K562 (cell line): ENCODE measurements around the gene PACC1. TPM values are rescaled to one million over a fixed set of nuclear protein-coding genes. Genes with fewer than 3 reads are reported as not detected.

Experiments used
- ATF1 ChIP-seq, 2 experiments: fragments of 450-650 bp in 1 of 2; IDR thresholded peaks; 2 replicates each; pipeline ENCODE4 v1.6.1; 2016; ENCODE audit warnings: missing compliant biosample characterization in 1 of 2, missing genetic modification characterization in 1 of 2
- BHLHE40 ChIP-seq: IDR thresholded peaks from 2 replicates; pipeline ENCODE4 v1.6.1; 2011; ENCODE audit warnings: low read length, improper control_type of control experiment
- CBX3 ChIP-seq, 2 experiments: IDR thresholded peaks; 1 replicate in 1 of 2; 2 replicates in 1 of 2; pipeline ENCODE4 v1.6.1; 2012; ENCODE audit warnings: inconsistent platforms in 2 of 2, low read length in 2 of 2, borderline replicate concordance in 1 of 2, control low read depth in 1 of 2
- CTBP1 ChIP-seq: fragments of 450-650 bp; IDR thresholded peaks from 2 replicates; pipeline ENCODE4 v1.6.1; 2016; ENCODE audit warnings: borderline replicate concordance
- EGR1 ChIP-seq: fragments of 450-650 bp; conservative IDR thresholded peaks from 2 replicates; pipeline ENCODE4 v1.6.1; 2017; ENCODE audit warnings: mild to moderate bottlenecking
- GABPA ChIP-seq: fragments of 200-800 bp; sonication (Bioruptor generic); conservative IDR thresholded peaks from 2 replicates; pipeline ENCODE4 v1.6.1; 2016; ENCODE audit warnings: low read depth, missing genetic modification characterization, missing compliant biosample characterization
- JUN ChIP-seq, 2 experiments: sonication (generic) in 1 of 2; formaldehyde crosslinking in 1 of 2; IDR thresholded peaks; 2 replicates each; pipeline versions ENCODE4 v1.6.1 to v1.8.0; 2012 to 2022; ENCODE audit warnings: borderline replicate concordance in 2 of 2, mild to moderate bottlenecking in 2 of 2, improper control_type of control experiment in 1 of 2, low read depth in 1 of 2, low read length in 1 of 2, missing genetic modification reagents in 1 of 2
- MYC ChIP-seq, 2 experiments: fragments of 250-450 bp in 1 of 2; sonication (Bioruptor Pico) in 1 of 2; IDR thresholded peaks; 2 replicates each; pipeline versions ENCODE4 v1.5.1 to v1.6.1; 2012 to 2021; ENCODE audit warnings: low read depth in 2 of 2, borderline replicate concordance in 1 of 2, improper control_type of control experiment in 1 of 2, low read length in 1 of 2, mild to moderate bottlenecking in 1 of 2, moderate library complexity in 1 of 2
- NEUROD1 ChIP-seq: fragments of 150-350 bp; IDR thresholded peaks from 2 replicates; pipeline ENCODE4 v1.6.1; 2014; ENCODE audit warnings: borderline replicate concordance, low read length, low read depth; ENCODE audit not compliant: partially characterized antibody
- PHF20 ChIP-seq: fragments of 450-650 bp; IDR thresholded peaks from 2 replicates; pipeline ENCODE4 v1.6.1; 2018; ENCODE audit not compliant: partially characterized antibody
- RCOR1 ChIP-seq, 2 experiments: IDR thresholded peaks; 2 replicates each; pipeline ENCODE4 v1.6.1; 2012; ENCODE audit warnings: low read depth in 2 of 2, low read length in 2 of 2, borderline replicate concordance in 1 of 2, improper control_type of control experiment in 1 of 2
- SMARCA5 ChIP-seq: fragments of 450-650 bp; IDR thresholded peaks from 2 replicates; pipeline ENCODE4 v1.6.1; 2016
- TEAD1 ChIP-seq, 2 experiments: fragments of 450-650 bp in 1 of 2; sonication (generic) in 1 of 2; formaldehyde crosslinking; IDR thresholded peaks; 2 replicates each; pipeline versions ENCODE4 v1.4.0 to v1.8.0; 2020 to 2022; ENCODE audit warnings: mild to moderate bottlenecking in 2 of 2, missing genetic modification reagents in 1 of 2
- polyA plus RNA-seq, 8 experiments: library from polyadenylated mRNA; depleted of rRNA in 4 of 8; stranded (reverse) in 5 of 8; unstranded in 3 of 8; fragments of >200 nt; fragmentation: Nextera tagmentation in 2 of 8; fragmentation: Illumina TruSeq in 1 of 8; extraction: Ambion mirVana in 2 of 8; extraction: Trizol in 1 of 8; gene quantifications; 2 replicates each; pipeline versions ENCODE4 v1.2.1 to v1.2.3, GENCODE V29; 2011 to 2014; ENCODE audit warnings: inconsistent platforms in 1 of 8, missing spikeins in 1 of 8
- total RNA-seq, 7 experiments: library from RNA; depleted of rRNA in 6 of 7; stranded (reverse); fragments of >200 nt in 6 of 7; fragmentation: Illumina TruSeq in 2 of 7; extraction: Trizol in 2 of 7; gene quantifications; 2 replicates each; pipeline versions ENCODE4 v1.2.1 to v1.2.3, GENCODE V29; 2011 to 2021; ENCODE audit warnings: low replicate concordance in 1 of 7
- TF ChIP-seq, protein P1 (sequence below), 2 experiments: fragments of 450-650 bp; formaldehyde crosslinking in 1 of 2; IDR thresholded peaks; 2 replicates each; pipeline versions ENCODE4 v1.4.0 to v1.6.1; 2014 to 2020; ENCODE audit warnings: mild to moderate bottlenecking in 2 of 2, borderline replicate concordance in 1 of 2, low read depth in 1 of 2

The PACC1 gene
- total and polyA plus RNA-seq, 9 of the 15 experiments (the other 6 are each of a cell fraction or from before 2014, with no cell fraction given): 7.1 to 19.3 (median 14.9) TPM

GRCh38 chr1:212414328-212415106 is at the start of gene PACC1 (continued):
- TF ChIP-seq BHLHE40: peak; percentile 98
- TF ChIP-seq RCOR1 (IDR thresholded peaks at IDR 0.05; ENCODE audit: borderline replicate concordance in 1 of 2, low read depth in 2 of 2, low read length in 2 of 2): peak in 1 of 2 experiments; percentile 65; a peak in 3 of 4 replicates
- TF ChIP-seq SMARCA5: no peak
- TF ChIP-seq, protein P1, sequence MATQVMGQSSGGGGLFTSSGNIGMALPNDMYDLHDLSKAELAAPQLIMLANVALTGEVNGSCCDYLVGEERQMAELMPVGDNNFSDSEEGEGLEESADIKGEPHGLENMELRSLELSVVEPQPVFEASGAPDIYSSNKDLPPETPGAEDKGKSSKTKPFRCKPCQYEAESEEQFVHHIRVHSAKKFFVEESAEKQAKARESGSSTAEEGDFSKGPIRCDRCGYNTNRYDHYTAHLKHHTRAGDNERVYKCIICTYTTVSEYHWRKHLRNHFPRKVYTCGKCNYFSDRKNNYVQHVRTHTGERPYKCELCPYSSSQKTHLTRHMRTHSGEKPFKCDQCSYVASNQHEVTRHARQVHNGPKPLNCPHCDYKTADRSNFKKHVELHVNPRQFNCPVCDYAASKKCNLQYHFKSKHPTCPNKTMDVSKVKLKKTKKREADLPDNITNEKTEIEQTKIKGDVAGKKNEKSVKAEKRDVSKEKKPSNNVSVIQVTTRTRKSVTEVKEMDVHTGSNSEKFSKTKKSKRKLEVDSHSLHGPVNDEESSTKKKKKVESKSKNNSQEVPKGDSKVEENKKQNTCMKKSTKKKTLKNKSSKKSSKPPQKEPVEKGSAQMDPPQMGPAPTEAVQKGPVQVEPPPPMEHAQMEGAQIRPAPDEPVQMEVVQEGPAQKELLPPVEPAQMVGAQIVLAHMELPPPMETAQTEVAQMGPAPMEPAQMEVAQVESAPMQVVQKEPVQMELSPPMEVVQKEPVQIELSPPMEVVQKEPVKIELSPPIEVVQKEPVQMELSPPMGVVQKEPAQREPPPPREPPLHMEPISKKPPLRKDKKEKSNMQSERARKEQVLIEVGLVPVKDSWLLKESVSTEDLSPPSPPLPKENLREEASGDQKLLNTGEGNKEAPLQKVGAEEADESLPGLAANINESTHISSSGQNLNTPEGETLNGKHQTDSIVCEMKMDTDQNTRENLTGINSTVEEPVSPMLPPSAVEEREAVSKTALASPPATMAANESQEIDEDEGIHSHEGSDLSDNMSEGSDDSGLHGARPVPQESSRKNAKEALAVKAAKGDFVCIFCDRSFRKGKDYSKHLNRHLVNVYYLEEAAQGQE (IDR thresholded peaks at IDR 0.05; ENCODE audit: borderline replicate concordance): peak; percentile 70
- TF ChIP-seq, protein P1 (CRISPR knock-in tag; IDR thresholded peaks at IDR 0.05; ENCODE audit: low read depth): no peak
- TF ChIP-seq CBX3 (IDR thresholded peaks at IDR 0.05; ENCODE audit: borderline replicate concordance in 1 of 2, low read length in 2 of 2): peak in 1 of 2 experiments; percentile 79; a peak in 1 of 3 replicates
- peak; percentile 42 for TF ChIP-seq PHF20
- TF ChIP-seq GABPA: peak; percentile 61
- TF ChIP-seq NEUROD1: peak; percentile 37
- TF ChIP-seq EGR1: peak; percentile 57; the same call in 1 of the 2 replicates
- TF ChIP-seq JUN (IDR thresholded peaks at IDR 0.05; ENCODE audit: borderline replicate concordance, low read depth, low read length): peak; percentile 53; the same call in 1 of the 2 replicates
- TF ChIP-seq JUN (CRISPR knock-in tag; IDR thresholded peaks at IDR 0.05; ENCODE audit: borderline replicate concordance): no peak; the same call in 1 of the 2 replicates
- peak; percentile 79 for TF ChIP-seq CTBP1
- no peak for TF ChIP-seq ATF1 (CRISPR knock-in tag; IDR thresholded peaks at IDR 0.05)
- peak; percentile 54 for TF ChIP-seq ATF1 (tag; IDR thresholded peaks at IDR 0.05)
- TF ChIP-seq MYC (IDR thresholded peaks at IDR 0.05; ENCODE audit: low read depth, low read length): peak; percentile 91
- TF ChIP-seq MYC (CRISPR knock-in tag; IDR thresholded peaks at IDR 0.05; ENCODE audit: borderline replicate concordance, low read depth): no peak
- peak in 1 of 2 experiments; percentile 83; a peak in 2 of 4 replicates for TF ChIP-seq TEAD1 (CRISPR knock-in tag; IDR thresholded peaks at IDR 0.05)
